ENCODE results near the gene RAB11FIP3. TPM values are rescaled to one million over a fixed set of nuclear protein-coding genes. Genes with fewer than 3 reads are reported as not detected.

Gene RAB11FIP3
- total and polyA plus RNA-seq, 4 donors: 24.2 to 107 (median 66.4) TPM

DNA sequence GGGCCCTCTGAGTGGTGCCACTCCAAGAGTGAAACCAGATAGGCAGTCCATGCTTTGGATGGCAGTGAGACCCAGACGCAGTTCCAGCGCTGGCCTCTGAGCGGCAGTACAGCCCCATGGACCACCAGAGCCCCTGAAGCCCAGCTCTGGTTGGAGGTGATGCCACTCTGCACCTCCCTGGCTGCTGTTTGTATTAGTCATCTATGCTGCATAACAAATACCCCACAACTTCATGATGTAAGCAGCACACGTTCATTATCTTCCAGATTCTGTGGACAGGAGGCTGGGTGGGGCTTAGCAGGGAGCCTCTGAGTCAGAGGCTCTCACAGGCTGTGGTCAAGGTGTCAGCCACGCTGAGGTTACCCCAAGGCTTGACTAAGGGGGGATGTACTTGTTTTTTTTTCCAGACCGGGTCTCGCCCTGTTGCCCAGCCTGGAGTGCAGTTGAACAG lies 33.5 kb upstream of the RAB11FIP3 start:
- 35% methylated on average over 3 of the region's 7 CpGs for WGBS (ENCODE audit: insufficient coverage)
- peak in 2 of 6 donors; percentile 52 to 66 for DNase-seq (ENCODE audit: low read depth in 4 of 6, low spot score in 6 of 6)
- H3K27ac ChIP-seq (ENCODE audit: low read depth, low read length): no peak overlapping the region

DNA sequence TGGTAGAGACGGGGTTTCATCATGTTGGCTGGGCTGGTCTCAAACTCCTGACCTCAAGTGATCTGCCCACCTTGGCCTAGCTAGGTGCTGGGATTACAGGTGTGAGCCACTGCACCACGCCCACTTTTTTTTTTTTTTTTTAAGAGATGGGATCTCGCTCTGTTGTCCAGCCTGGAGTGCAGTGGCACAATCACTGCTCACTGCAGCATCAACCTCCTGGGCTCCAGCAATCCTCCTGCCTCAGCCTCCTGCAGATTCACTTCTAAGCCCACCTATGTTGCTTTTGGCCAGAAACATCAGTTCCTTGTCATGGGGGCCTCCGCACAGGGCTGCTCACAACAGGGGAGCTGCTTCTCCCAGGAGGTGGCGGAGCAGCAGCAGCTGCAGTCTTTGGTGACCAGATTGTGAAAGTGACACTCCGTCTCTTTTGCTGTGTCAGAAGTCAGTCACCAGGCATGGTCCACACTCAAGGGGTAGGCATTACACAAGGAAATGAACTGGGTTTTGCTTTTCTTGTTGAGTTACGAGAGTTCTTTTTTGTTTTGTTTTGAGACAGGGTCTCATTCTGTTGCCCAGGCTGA lies 32.9 kb upstream of the RAB11FIP3 start:
- H3K27me3 ChIP-seq (ENCODE audit: control insufficient read depth, insufficient read depth, low read length): no peaks in the 10 kb centered on the region
- no peak overlapping the region for H3K4me3 ChIP-seq (ENCODE audit: low read depth, low read length)
- no peaks in the 10 kb centered on the region for H3K9me3 ChIP-seq (ENCODE audit: control insufficient read depth, insufficient read depth, low read length)
- H3K36me3 ChIP-seq (ENCODE audit: control insufficient read depth, insufficient read depth, low read length): peaks cover 4% of the 10 kb centered on the region
- H3K4me1 ChIP-seq (ENCODE audit: control insufficient read depth, insufficient read depth, low read length): peaks cover 28% of the 10 kb centered on the region
- no peak for DNase-seq (ENCODE audit: low read depth in 4 of 6, low spot score in 6 of 6)
- WGBS (ENCODE audit: insufficient coverage): 88% methylated on average over 5 of the region's 7 CpGs
- no peak overlapping the region for H3K27ac ChIP-seq (ENCODE audit: low read depth, low read length)

More for the DNA sequence above, 33.5 kb upstream of the RAB11FIP3 start:
- H3K9me3 ChIP-seq (ENCODE audit: control insufficient read depth, insufficient read depth, low read length): no peaks in the 10 kb centered on the region
- no peak overlapping the region for H3K4me3 ChIP-seq (ENCODE audit: low read depth, low read length)
- H3K27me3 ChIP-seq (ENCODE audit: control insufficient read depth, insufficient read depth, low read length): no peaks in the 10 kb centered on the region
- peaks cover 34% of the 10 kb centered on the region for H3K4me1 ChIP-seq (ENCODE audit: control insufficient read depth, insufficient read depth, low read length)
- peaks cover 4% of the 10 kb centered on the region for H3K36me3 ChIP-seq (ENCODE audit: control insufficient read depth, insufficient read depth, low read length)

DNA sequence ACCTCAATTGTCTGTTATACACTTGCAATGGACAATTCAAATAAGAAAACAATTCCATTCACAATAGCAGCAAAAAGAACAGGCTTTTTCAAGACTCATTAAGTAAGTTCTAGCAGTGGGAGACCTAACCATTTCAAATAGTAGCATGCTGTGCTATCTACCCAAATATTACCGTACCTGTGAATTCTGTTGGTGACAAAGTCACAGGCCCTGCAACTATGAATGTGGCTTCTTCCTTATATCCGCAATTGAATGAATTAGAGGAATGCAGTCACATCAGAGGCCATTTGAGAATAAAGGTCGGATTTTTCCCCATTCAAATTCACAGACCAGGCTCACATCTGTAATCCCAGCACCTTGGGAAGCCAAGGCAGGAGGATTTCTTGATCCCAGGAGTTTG lies 29.2 kb upstream of the RAB11FIP3 start:
- H3K27ac ChIP-seq (ENCODE audit: low read depth, low read length): peak overlapping the region; percentile 84
- no peaks in the 10 kb centered on the region for H3K27me3 ChIP-seq (ENCODE audit: control insufficient read depth, insufficient read depth, low read length)
- peaks cover 37% of the 10 kb centered on the region for H3K4me1 ChIP-seq (ENCODE audit: control insufficient read depth, insufficient read depth, low read length)
- H3K9me3 ChIP-seq (ENCODE audit: control insufficient read depth, insufficient read depth, low read length): no peaks in the 10 kb centered on the region
- H3K36me3 ChIP-seq (ENCODE audit: control insufficient read depth, insufficient read depth, low read length): peaks cover 36% of the 10 kb centered on the region
- peak in 2 of 6 donors; percentile 27 to 61 for DNase-seq (ENCODE audit: low read depth in 4 of 6, low spot score in 6 of 6)
- 20% methylated on average over 1 of the region's 3 CpGs for WGBS (ENCODE audit: insufficient coverage)
- peak overlapping the region; percentile 63 for H3K4me3 ChIP-seq (ENCODE audit: low read depth, low read length)

DNA sequence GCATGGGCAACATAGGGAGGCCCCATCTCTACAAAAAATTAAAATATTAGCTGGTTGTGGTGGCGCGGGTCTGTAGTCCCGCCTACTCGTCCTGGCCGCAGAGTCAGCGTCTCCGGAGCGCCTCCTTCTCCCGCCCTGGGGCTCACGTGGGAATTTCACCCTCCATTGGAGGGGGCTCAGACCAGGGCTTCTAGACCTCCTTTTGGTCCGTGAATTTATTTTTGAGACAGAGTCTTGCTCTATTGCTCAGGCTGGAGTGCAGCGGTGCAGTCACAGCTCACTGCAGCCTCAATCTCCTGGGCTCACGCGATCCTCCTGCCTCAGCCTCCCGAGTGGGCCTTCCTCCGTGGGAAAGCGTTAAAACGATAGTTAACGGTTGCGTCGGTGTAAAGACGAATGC lies 28.8 kb upstream of the RAB11FIP3 start:
- Histone ChIP-seq H3K27ac (ENCODE audit: low read depth, low read length) (peak overlapping the region; percentile 84), H3K4me3 (ENCODE audit: low read depth, low read length) (peak overlapping the region; percentile 63), H3K4me1 (ENCODE audit: control insufficient read depth, insufficient read depth, low read length) (peaks cover 40% of the 10 kb centered on the region), H3K36me3 (ENCODE audit: control insufficient read depth, insufficient read depth, low read length) (peaks cover 36% of the 10 kb centered on the region), H3K27me3 (ENCODE audit: control insufficient read depth, insufficient read depth, low read length) (no peaks in the 10 kb centered on the region), H3K9me3 (ENCODE audit: control insufficient read depth, insufficient read depth, low read length) (no peaks in the 10 kb centered on the region)
- WGBS (ENCODE audit: insufficient coverage): 1% methylated on average over 15 of the region's 22 CpGs
- DNase-seq (ENCODE audit: low read depth in 4 of 6, low spot score in 6 of 6): peak in 2 of 6 donors; percentile 79 to 88

DNA sequence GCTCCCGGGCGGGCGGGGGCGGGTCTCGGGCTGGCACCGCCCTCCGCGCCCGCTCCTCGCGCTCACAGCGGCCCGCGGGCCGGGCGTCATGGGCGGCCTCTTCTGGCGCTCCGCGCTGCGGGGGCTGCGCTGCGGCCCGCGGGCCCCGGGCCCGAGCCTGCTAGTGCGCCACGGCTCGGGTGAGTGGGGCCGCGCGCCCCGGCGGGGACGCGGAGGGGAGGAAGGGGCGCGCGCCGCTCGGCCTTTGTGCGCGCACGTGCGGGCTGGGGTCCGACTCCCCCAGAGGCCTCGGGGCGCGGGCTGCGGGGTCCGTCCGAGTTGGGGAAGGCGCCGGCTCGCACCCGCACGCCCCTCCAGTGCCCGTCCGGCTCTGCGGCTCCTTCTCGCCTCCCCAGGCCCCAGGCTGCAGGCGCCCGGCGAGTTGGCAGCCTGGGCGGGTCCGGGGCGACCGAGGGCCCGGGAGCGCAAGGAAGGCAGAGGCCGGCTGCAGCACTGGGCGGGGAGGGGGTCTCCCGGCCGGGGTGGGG lies 28.3 kb upstream of the RAB11FIP3 start, which contains the start of gene NME4:
NME4 (plus strand) TSS at position 65 of the 527 bp plus-strand sequence; CDS start at position 89, 24 bp downstream.
- peaks cover 32% of the 10 kb centered on the region for H3K36me3 ChIP-seq (ENCODE audit: control insufficient read depth, insufficient read depth, low read length)
- H3K27ac ChIP-seq (ENCODE audit: low read depth, low read length): peak within 1 kb of the TSS; percentile 84
- DNase-seq (ENCODE audit: low read depth in 4 of 6, low spot score in 6 of 6): peak in 2 of 6 donors; percentile 72 to 81
- H3K9me3 ChIP-seq (ENCODE audit: control insufficient read depth, insufficient read depth, low read length): no peaks in the 10 kb centered on the region
- H3K27me3 ChIP-seq (ENCODE audit: control insufficient read depth, insufficient read depth, low read length): no peaks in the 10 kb centered on the region
- H3K4me3 ChIP-seq (ENCODE audit: low read depth, low read length): peak within 1 kb of the TSS; percentile 63
- WGBS (ENCODE audit: insufficient coverage): 1% methylated on average over 62 of the region's 75 CpGs
- H3K4me1 ChIP-seq (ENCODE audit: control insufficient read depth, insufficient read depth, low read length): peaks cover 42% of the 10 kb centered on the region

DNA sequence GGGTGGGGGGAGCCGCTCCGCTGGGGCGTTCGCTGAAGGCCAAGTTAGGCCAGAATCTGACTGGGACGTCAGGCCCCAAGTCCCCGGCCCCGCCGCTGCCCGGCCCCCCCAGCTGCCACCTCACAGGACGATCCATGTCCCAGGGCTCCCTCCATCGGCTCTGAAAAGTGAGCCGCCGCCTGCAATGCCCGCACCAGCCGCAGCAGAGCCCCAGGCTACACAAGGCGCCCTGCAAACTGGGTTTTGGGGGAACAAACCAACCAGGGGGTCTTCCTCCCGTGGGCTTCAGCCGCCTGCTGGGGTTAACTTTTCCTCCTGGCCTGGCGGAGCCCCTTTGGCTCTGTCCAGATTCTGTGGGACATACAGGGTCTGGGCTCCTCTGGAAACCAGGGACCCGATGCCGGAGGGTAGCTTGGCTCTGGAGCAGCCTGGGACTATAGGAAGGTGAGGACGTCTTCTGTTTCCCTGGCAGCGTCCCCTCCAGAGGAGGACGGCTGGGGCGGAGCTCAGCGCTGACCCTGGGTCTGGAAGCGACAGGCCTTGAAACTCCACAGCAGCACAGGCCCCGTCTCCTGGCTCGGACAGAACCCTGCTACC lies 27.6 kb upstream of the RAB11FIP3 start:
- DNase-seq (ENCODE audit: low read depth in 4 of 6, low spot score in 6 of 6): peak in 2 of 6 donors; percentile 76 to 83
- H3K9me3 ChIP-seq (ENCODE audit: control insufficient read depth, insufficient read depth, low read length): no peaks in the 10 kb centered on the region
- H3K4me3 ChIP-seq (ENCODE audit: low read depth, low read length): peak overlapping the region; percentile 26

DNA sequence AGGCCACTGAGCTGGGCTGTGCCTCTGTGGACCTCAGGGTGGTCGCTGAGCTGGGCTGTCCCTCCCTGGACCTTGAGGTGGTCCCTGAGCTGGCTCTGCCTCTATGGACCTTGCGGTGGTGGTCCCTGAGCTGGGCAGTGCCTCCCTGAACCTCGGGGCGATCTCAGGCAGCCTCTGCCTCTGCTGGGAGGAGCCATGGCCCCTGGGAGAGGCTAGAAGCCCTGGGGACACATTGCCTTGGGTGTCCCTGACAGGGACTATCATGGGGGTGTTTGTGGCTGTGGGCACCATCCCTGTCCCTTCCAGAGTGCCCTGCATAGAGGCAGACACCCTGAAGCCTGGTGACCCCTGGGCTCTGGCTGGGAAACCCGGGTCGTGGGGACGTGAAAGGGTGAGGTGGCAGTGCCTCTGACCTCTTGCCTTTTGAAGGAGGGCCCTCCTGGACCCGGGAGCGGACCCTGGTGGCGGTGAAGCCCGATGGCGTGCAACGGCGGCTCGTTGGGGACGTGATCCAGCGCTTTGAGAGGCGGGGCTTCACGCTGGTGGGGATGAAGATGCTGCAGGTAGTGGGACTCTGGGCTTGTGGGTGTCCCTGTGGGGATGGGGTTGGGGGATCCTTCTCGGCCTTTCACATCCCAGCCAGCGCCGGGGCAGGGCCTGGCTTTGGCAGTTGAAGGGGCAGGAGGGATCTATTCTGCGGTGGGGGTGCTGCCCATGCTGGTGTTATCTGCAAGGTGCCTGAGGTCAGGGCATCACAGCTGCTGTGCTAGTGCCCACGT lies 26.7 kb upstream of the RAB11FIP3 start:
- Histone ChIP-seq H3K27ac (ENCODE audit: low read depth, low read length) (no peak overlapping the region), H3K36me3 (ENCODE audit: control insufficient read depth, insufficient read depth, low read length) (peaks cover 32% of the 10 kb centered on the region), H3K4me3 (ENCODE audit: low read depth, low read length) (no peak overlapping the region), H3K27me3 (ENCODE audit: control insufficient read depth, insufficient read depth, low read length) (no peaks in the 10 kb centered on the region), H3K4me1 (ENCODE audit: control insufficient read depth, insufficient read depth, low read length) (peaks cover 46% of the 10 kb centered on the region), H3K9me3 (ENCODE audit: control insufficient read depth, insufficient read depth, low read length) (no peaks in the 10 kb centered on the region)
- DNase-seq (ENCODE audit: low read depth in 4 of 6, low spot score in 6 of 6): no peak
- WGBS (ENCODE audit: insufficient coverage): 78% methylated on average over 24 of the region's 24 CpGs

More for the DNA sequence above, 27.6 kb upstream of the RAB11FIP3 start:
- H3K36me3 ChIP-seq (ENCODE audit: control insufficient read depth, insufficient read depth, low read length): peaks cover 32% of the 10 kb centered on the region
- H3K4me1 ChIP-seq (ENCODE audit: control insufficient read depth, insufficient read depth, low read length): peaks cover 46% of the 10 kb centered on the region
- 13% methylated on average over 24 of the region's 29 CpGs for WGBS (ENCODE audit: insufficient coverage)
- peak overlapping the region; percentile 35 for H3K27ac ChIP-seq (ENCODE audit: low read depth, low read length)
- H3K27me3 ChIP-seq (ENCODE audit: control insufficient read depth, insufficient read depth, low read length): no peaks in the 10 kb centered on the region

DNA sequence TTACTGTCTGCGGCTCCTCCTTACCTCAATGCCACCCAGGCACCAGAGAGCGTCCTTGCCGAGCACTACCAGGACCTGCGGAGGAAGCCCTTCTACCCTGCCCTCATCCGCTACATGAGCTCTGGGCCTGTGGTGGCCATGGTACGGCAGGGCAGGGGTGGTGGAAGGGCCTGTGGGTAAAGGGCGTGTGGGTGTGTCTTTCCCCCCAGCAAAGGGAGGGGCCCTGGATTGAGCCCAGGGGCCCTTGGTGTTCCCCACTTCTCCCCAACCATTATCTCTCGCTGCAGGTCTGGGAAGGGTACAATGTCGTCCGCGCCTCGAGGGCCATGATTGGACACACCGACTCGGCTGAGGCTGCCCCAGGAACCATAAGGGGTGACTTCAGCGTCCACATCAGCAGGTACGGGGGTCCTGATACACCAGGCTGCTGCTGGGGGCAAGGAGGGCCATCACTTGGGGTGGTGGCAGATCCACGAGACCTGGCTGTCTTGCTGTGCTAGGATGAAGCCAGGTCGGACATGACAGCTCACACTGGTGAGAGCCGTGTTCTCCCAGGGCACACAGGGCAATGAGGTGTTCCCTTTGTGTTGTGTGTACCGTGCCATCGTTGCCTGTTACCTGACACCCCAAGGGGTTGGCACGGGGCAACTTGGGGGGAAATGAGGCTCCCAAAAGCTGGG lies 26.0 kb upstream of the RAB11FIP3 start:
- no peak for DNase-seq (ENCODE audit: low read depth in 4 of 6, low spot score in 6 of 6)
- H3K36me3 ChIP-seq (ENCODE audit: control insufficient read depth, insufficient read depth, low read length): peaks cover 32% of the 10 kb centered on the region
- peaks cover 46% of the 10 kb centered on the region for H3K4me1 ChIP-seq (ENCODE audit: control insufficient read depth, insufficient read depth, low read length)
- 78% methylated on average over 16 of the region's 22 CpGs for WGBS (ENCODE audit: insufficient coverage)
- no peak overlapping the region for H3K27ac ChIP-seq (ENCODE audit: low read depth, low read length)
- no peak overlapping the region for H3K4me3 ChIP-seq (ENCODE audit: low read depth, low read length)
- no peaks in the 10 kb centered on the region for H3K9me3 ChIP-seq (ENCODE audit: control insufficient read depth, insufficient read depth, low read length)
- H3K27me3 ChIP-seq (ENCODE audit: control insufficient read depth, insufficient read depth, low read length): no peaks in the 10 kb centered on the region

GRCh38 chr16:400061-400591 lies 25.3 kb upstream of the RAB11FIP3 start:
- no peak for DNase-seq (ENCODE audit: low read depth in 4 of 6, low spot score in 6 of 6)
- Histone ChIP-seq H3K36me3 (ENCODE audit: control insufficient read depth, insufficient read depth, low read length) (peaks cover 35% of the 10 kb centered on the region), H3K27ac (ENCODE audit: low read depth, low read length) (no peak overlapping the region), H3K9me3 (ENCODE audit: control insufficient read depth, insufficient read depth, low read length) (no peaks in the 10 kb centered on the region), H3K4me1 (ENCODE audit: control insufficient read depth, insufficient read depth, low read length) (peaks cover 46% of the 10 kb centered on the region), H3K27me3 (ENCODE audit: control insufficient read depth, insufficient read depth, low read length) (no peaks in the 10 kb centered on the region), H3K4me3 (ENCODE audit: low read depth, low read length) (no peak overlapping the region)
- WGBS (ENCODE audit: insufficient coverage): 57% methylated on average over 9 of the region's 10 CpGs

Measured in spinal cord (tissue), 10 donors.